Measurements from ENCODE around the gene GNAQ.

GNAQ gene

DNA sequence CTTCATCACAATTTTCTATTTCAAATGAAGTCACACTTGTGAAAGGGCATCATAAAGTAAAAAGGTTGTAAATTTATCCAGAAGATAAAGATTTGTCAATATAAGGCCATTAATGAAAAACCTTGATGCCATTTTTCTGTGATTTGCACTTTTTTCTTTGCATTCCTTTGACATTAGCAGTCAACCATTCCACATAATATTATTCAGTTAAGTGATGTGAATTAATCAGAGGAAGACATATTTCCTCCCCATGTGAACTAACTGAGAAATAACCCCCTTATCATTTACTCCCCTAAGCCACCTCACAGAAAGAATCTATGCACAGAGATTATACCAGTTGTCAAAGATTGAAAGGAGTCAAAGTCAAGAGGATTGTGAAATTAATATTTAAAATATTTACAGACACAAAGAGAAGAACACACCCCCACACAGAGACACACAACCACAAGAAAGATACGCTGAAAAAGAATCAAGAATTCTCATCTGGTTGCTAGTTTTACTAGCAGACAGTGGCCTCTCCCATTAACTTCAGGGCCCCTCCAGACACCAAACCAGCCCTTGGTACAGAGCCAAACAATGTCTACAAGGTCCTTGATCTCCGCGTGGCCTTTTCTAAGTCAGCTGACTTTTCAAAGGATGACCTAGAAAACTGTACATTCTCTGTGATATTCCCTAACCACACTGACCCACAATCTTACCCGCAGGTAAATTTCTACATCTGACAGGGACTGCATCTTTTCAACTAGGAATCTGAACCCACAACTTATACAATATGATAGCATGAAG is 29.5 kb downstream of the GNAQ start:
- no peak for DNase-seq (ENCODE audit: low read depth)

DNA sequence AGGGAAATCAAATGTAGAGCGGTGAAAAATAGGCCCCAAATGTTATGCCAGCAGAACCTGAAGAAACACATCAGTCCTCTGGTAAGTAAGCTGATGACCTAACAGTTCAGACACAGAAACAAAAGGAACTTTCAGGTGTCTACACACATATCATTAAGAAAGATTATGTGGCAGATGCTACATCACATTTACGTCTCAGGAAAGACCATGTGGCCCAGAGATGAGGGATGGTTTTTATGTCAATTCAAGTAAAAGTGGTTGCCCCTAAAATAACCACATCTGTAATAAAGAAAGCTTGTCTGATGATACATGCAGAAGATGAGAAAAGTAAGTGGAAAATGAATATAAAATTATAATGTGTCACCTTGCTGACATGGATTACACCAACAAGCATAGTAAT is 31.4 kb downstream of the GNAQ start:
- no peak for DNase-seq (ENCODE audit: low read depth)

- DNase-seq (ENCODE audit: low read depth), result no peak
Observed at GRCh38 chr9:77999231-77999631, 32.4 kb downstream of the GNAQ start.

DNA sequence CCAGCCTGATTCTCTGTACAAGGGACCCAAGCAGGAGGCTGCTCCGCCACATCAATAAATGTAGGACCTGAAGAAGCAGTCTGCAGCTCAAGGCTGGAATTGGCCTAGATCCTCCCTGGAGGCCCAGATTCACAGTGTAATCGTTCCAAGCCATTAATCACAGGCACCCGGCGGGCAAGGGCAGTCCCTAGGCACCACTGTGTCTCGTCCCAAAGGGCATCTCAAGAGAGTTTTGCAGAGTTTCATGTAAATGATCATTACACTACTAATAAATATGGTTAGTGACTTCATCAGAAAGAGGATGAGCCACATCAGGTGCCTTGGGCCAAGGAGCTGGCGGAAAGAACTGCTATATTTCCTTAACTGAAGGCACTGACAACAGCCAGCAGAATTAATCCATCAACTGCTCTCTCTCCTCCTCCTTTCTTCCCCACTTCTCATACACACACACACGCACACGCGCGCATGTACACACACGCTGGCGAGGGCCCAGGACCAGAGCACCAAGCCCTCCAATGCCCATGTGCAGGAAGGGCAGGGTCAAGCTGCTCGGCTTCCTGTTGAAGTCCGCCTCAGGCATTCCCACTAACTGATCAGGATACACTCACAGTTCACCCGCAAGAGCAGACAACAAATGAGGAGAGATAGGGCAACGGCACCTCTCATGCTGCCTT is 33.9 kb downstream of the GNAQ start:
- DNase-seq (ENCODE audit: low read depth), result no peak

DNA sequence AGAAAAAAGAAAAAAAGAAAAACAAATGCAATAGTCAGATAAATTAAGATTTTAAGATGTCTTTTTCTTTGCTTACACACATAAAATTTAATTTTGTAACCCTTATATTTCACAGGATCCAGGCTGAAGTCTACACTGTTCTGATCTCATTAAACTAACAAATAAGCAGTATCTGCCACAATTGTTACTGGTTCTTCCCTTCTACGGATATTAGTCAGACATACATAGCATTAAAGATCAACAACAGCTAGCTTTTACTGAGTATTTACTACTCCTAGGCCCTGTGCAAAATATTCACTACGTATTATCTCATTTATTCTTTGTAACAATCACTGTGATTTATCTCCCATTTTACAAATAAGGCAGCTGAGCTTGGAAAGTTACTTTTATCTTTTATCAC is 34.9 kb downstream of the GNAQ start:
- DNase-seq (ENCODE audit: low read depth), result no peak

- DNase-seq (ENCODE audit: low read depth), result no peak
Observed at GRCh38 chr9:77991191-77991590, 40.4 kb downstream of the GNAQ start.

GRCh38 chr9:77989909-77990308 is 41.7 kb downstream of the GNAQ start:
- DNase-seq (ENCODE audit: low read depth), result no peak

GRCh38 chr9:77989458-77989857 is 42.2 kb downstream of the GNAQ start:
- DNase-seq (ENCODE audit: low read depth), result no peak

- no peak for DNase-seq (ENCODE audit: low read depth)
Observed at GRCh38 chr9:77988630-77989029, 43.0 kb downstream of the GNAQ start.

DNA sequence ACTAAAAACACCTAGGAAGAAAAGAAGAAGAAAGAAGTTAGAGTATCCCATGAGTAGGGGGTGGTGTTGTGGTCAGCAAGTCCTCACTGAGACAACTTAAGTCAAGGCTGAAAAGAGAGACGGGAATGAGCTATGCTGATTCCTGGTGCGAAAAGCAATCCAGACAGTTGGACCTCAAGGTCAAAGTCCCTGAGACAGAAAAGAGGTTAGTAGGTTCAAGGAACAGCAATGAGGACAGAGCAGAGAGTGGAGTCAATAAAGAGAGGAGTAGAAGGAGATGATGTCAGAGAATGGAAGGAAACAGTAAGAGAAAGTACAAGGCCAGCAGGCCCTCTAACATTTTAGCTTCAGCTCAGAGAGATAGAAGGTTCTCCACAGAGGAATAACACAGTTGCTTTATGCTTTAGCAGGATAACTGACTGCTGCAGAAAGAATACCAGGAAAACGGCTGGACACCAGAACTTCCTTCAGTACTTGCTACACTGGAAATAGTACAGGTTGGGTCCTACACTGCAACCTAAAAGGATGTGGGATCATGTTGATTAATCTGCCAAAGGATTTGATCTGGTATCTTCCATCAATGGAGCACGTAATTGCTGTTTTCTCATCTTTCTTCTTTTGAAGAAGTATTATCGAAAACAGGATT is 43.6 kb downstream of the GNAQ start:
- DNase-seq (ENCODE audit: low read depth), result no peak

DNA sequence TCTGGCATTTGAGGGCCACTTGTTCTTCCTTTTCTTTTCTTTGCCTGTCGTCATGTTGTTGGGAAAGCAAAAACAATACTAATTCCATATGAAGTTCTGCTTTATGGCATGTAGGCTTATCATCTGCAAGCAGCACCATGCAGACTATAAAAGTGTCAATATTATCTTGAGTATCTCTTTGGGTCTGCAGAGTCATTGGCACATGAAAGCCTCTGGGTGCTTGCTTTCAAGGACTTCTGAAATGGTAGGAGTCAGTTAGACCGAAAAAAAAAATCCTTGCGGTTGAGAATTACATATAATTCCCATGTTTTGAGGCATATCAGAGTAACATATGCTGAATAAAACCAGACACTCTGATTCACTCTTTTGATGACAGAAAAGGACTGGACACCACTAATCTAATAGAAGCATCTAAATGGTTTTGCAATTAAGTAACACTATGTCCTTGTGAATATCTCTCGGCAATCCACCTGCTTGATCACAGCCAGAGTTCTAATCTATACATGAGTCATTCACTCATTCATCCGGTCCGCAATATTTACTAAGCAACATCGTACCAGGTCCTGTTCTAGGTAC is 44.4 kb downstream of the GNAQ start:
- no peak for DNase-seq (ENCODE audit: low read depth)

DNA sequence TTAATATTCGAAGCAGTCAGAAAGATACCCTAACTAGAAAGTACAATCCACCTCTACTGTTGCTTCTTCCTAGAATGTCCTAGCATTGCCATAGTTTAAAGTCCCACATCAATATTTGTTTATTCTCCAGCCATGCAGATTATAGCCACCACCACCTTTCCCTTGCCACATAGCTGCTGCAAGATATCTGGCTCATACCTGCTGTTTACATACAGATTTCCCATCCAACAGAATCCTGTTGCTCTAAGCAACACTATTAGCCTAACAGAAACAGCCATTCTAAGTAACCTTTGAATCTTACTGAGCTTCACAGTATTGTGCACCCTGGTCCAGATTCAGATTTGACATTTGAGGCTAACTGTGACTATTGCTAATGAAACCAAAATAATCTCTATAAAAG is 45.6 kb downstream of the GNAQ start:
- no peak for DNase-seq (ENCODE audit: low read depth)

DNA sequence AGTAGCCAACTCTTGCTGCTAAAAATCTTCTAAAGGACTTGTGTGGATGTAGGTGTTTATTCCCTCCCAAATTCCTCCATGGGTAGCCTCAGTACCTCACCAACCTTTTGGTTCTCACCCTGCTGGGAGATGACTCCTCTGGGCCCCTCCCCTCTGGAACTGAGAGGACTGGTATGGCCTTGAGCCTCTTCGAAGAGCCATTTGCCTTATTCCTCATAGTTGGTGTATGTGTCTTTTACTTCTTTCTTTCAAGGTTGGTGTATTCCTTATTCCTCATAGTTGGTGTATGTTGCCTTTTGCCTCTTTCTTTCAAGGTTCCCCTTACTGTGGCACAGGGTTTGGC is 48.3 kb downstream of the GNAQ start:
- no peak for DNase-seq (ENCODE audit: low read depth)

GRCh38 chr9:77982581-77983319 is 48.9 kb downstream of the GNAQ start:
- no peak for DNase-seq (ENCODE audit: low read depth)

DNA sequence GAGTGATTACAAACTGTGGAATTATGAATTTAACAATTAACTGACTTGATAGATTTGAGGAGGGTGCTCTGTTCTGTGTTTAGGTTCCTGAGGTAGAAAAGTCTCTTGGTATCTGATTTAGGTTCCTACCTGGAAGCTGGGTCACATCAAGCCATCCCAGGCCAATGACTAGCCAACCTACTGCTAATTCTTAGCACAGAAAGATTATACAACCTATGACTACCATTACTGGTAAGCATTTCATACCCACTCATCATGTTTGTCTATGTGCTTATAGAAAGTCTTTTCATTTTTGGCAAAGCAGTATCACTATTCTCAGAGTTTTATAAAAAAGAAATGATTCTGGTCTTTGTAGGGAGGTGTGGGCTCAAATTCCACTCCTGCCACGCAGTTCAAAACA is 49.7 kb downstream of the GNAQ start:
- no peak for DNase-seq (ENCODE audit: low read depth)

DNA sequence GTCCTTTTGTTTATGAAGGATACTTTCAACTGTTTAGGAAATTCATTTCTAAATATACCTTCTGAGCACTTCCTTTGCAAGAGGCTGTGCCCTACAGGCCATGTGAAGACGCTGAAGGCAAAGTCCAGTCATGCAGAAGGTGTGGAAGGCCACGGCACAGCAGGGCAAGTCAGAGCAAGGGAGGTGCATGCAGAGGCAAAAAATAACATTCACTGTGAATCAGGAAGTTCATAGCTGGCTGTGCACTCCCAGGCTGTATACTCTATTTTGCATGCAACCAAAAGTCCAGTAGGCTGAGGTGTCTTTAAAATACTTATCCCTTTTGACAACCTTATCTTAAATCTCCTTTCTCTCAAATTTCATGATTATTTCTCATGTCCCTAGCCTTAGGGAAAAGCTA is 50.3 kb downstream of the GNAQ start:
- no peak for DNase-seq (ENCODE audit: low read depth)

DNA sequence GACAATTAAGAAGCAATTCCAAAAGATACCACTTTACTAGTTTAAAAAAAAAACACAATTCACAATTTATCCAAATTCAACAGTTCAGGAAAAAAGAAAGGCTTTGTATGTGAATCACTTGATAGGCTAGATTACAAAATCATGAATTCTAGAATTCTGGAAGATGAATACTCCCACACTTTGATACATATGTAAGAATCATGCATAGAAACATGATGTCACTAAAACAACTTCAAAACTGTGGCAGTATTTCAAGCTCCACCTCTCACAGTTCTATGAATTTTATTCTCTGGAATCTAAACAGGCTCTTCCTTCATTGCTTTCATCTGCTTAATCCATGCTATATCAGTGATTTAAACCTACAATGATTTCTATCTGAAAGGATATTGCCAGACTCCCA is 51.0 kb downstream of the GNAQ start:
- no peak for DNase-seq (ENCODE audit: low read depth)

- DNase-seq (ENCODE audit: low read depth), result no peak
Observed at GRCh38 chr9:77978086-77978781, 53.4 kb downstream of the GNAQ start.

DNA sequence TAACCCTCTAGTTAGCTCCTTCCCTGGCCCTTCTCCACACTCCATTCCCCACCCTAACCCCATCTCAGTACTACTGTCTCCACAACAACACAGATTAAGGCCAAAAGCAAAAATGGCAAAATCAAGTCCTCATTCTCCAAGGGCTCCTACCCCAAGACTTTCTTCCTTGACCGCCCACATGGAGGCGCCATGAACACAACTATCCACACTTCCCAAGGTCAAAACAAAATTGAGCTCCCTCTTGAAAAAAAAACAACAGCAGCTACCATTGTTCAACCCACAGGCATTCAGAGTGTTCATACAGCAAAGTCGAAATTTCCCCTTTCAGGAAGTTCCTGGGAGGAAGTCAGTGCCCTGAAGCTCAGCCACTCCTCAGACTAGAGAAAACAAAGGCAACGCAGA is 54.4 kb downstream of the GNAQ start:
- peak; percentile 27 for DNase-seq (ENCODE audit: low read depth)

DNA sequence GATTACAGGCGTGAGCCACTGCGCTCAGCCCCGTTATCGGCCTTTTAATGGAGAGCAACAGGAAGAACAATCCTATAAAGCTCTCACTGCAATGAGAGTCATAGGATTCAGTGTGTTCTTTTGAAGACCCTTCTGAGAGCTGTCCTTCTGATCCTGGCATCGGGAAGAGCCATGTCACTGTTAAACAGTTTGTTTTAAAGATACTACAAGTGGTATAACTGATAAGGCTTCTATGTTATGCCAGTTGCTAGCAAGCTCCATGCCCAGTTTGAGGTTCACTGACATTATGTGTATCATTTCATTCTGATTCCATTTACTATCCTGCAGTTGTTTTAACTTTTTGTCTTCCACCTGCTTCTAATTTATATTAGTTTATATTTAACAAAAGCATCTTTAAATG is 55.8 kb downstream of the GNAQ start:
- no peak for DNase-seq (ENCODE audit: low read depth)

GRCh38 chr9:77975036-77975435 is 56.6 kb downstream of the GNAQ start:
- no peak for DNase-seq (ENCODE audit: low read depth)

DNA sequence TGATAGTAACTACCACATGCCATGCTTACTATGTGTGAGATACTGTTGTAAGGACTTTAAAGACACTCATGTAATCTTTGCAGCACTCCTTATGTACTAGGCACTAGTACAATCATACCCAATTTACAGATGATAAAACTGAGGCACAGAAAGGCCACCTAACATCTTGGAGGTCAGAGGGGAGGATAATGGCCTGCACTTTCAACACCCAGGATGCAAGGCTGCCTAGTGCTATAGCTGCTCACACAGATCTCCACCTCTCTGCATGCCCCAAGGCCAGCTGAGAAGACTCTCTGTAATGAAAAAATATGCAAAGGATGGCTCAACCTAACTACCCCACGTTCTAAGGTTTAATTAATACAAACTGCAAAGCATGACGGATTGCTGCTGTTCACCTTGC is 57.2 kb downstream of the GNAQ start:
- DNase-seq (ENCODE audit: low read depth), result no peak
